K562 (cell line): ENCODE results near the gene CPTP. TPM values are rescaled to one million over a fixed set of nuclear protein-coding genes. Genes with fewer than 3 reads are reported as not detected.

Source experiments
- BCLAF1 ChIP-seq, 2 experiments: fragments of 450-650 bp in 1 of 2; IDR thresholded peaks; 2 replicates each; pipeline ENCODE4 v1.6.1; 2011 to 2017; ENCODE audit warnings: low read depth in 2 of 2, antibody characterized with exemption in 1 of 2, borderline replicate concordance in 1 of 2, low read length in 1 of 2, mild to moderate bottlenecking in 1 of 2, mixed read lengths in 1 of 2; ENCODE audit not compliant: control insufficient read depth in 1 of 2
- CBX2 ChIP-seq: fragments of 200-600 bp; sonication (generic); IDR thresholded peaks from one replicate; pipeline ENCODE4 v1.6.1; 2012; ENCODE audit warnings: mild to moderate bottlenecking, low read length, inconsistent platforms; ENCODE audit not compliant: insufficient read depth, poor library complexity, severe bottlenecking
- CSDE1 ChIP-seq, 2 experiments: fragments of 450-650 bp; IDR thresholded peaks; 2 replicates each; pipeline ENCODE4 v1.6.1; 2016; ENCODE audit warnings: mild to moderate bottlenecking in 1 of 2
- GABPB2 ChIP-seq: fragments of 250-450 bp; sonication (Bioruptor Pico); conservative IDR thresholded peaks from 2 replicates; pipeline ENCODE4 v1.5.1; 2021; ENCODE audit warnings: mild to moderate bottlenecking
- ILK ChIP-seq: fragments of 450-650 bp; IDR thresholded peaks from 2 replicates; pipeline ENCODE4 v1.6.1; 2016; ENCODE audit warnings: missing genetic modification characterization, low read depth, mild to moderate bottlenecking, missing compliant biosample characterization, moderate library complexity, borderline replicate concordance
- JUND ChIP-seq, 2 experiments: IDR thresholded peaks; 2 replicates in 1 of 2; 3 replicates in 1 of 2; pipeline ENCODE4 v1.6.1; 2011; ENCODE audit warnings: borderline replicate concordance in 2 of 2, low read depth in 2 of 2, low read length in 2 of 2, improper control_type of control experiment in 1 of 2, missing biosample characterization in 1 of 2, missing genetic modification characterization in 1 of 2, missing genetic modification reagents in 1 of 2
- LCOR ChIP-seq: sonication (generic); formaldehyde crosslinking; IDR thresholded peaks from 2 replicates; pipeline ENCODE4 v1.8.0; 2022; ENCODE audit warnings: mild to moderate bottlenecking, missing genetic modification reagents
- MECOM ChIP-seq: fragments of 250-450 bp; sonication (Bioruptor Pico); IDR thresholded peaks from 2 replicates; pipeline ENCODE4 v1.8.0; 2022; ENCODE audit warnings: inconsistent platforms
- OTX1 ChIP-seq: fragments of 450-650 bp; formaldehyde crosslinking; IDR thresholded peaks from 2 replicates; pipeline ENCODE4 v1.4.0; 2022; ENCODE audit warnings: mild to moderate bottlenecking
- RBM15 ChIP-seq: fragments of 200-400 bp; formaldehyde crosslinking; IDR thresholded peaks from 2 replicates; pipeline ENCODE4 v1.6.1; 2018; ENCODE audit warnings: mild to moderate bottlenecking, low read length, moderate library complexity; ENCODE audit not compliant: insufficient read depth
- TBL1XR1 ChIP-seq, 2 experiments: IDR thresholded peaks; 2 replicates each; pipeline ENCODE4 v1.6.1; 2012; ENCODE audit warnings: improper control_type of control experiment in 2 of 2, low read length in 2 of 2, mild to moderate bottlenecking in 1 of 2
- TEAD1 ChIP-seq, 2 experiments: fragments of 450-650 bp in 1 of 2; sonication (generic) in 1 of 2; formaldehyde crosslinking; IDR thresholded peaks; 2 replicates each; pipeline versions ENCODE4 v1.4.0 to v1.8.0; 2020 to 2022; ENCODE audit warnings: mild to moderate bottlenecking in 2 of 2, missing genetic modification reagents in 1 of 2
- ZBTB43 ChIP-seq: sonication (generic); formaldehyde crosslinking; IDR thresholded peaks from 2 replicates; pipeline ENCODE4 v1.8.0; 2023; ENCODE audit warnings: mild to moderate bottlenecking, missing genetic modification reagents
- ZNF133 ChIP-seq: fragments of 250-450 bp; sonication (Bioruptor Pico); IDR thresholded peaks from 2 replicates; pipeline ENCODE4 v1.4.0; 2020; ENCODE audit warnings: mild to moderate bottlenecking
- ZNF311 ChIP-seq: fragments of 250-450 bp; sonication (Bioruptor Pico); IDR thresholded peaks from 2 replicates; pipeline ENCODE4 v1.4.0; 2020; ENCODE audit warnings: mild to moderate bottlenecking, moderate library complexity
- ZNF609 ChIP-seq: sonication (generic); formaldehyde crosslinking; IDR thresholded peaks from 2 replicates; pipeline ENCODE4 v1.8.1; 2023; ENCODE audit warnings: missing genetic modification reagents, mild to moderate bottlenecking, borderline replicate concordance
- ZNF717 ChIP-seq: fragments of 250-450 bp; sonication (Bioruptor Pico); IDR thresholded peaks from 2 replicates; pipeline ENCODE4 v1.5.0; 2021
- polyA plus RNA-seq, 8 experiments: library from polyadenylated mRNA; depleted of rRNA in 4 of 8; stranded (reverse) in 5 of 8; unstranded in 3 of 8; fragments of >200 nt; fragmentation: Nextera tagmentation in 2 of 8; fragmentation: Illumina TruSeq in 1 of 8; extraction: Ambion mirVana in 2 of 8; extraction: Trizol in 1 of 8; gene quantifications; 2 replicates each; pipeline versions ENCODE4 v1.2.1 to v1.2.3, GENCODE V29; 2011 to 2014; ENCODE audit warnings: inconsistent platforms in 1 of 8, missing spikeins in 1 of 8
- total RNA-seq, 7 experiments: library from RNA; depleted of rRNA in 6 of 7; stranded (reverse); fragments of >200 nt in 6 of 7; fragmentation: Illumina TruSeq in 2 of 7; extraction: Trizol in 2 of 7; gene quantifications; 2 replicates each; pipeline versions ENCODE4 v1.2.1 to v1.2.3, GENCODE V29; 2011 to 2021; ENCODE audit warnings: low replicate concordance in 1 of 7

The CPTP gene
- total and polyA plus RNA-seq, 9 of the 15 experiments (the other 6 are each of a cell fraction or from before 2014, with no cell fraction given): 0.11 to 25.8 (median 3.5) TPM

- no peak; a peak in 1 of 4 replicates for TF ChIP-seq CSDE1 (IDR thresholded peaks at IDR 0.05)
- TF ChIP-seq ILK (tag): no peak
- peak; percentile 90 for TF ChIP-seq ZNF609
- peak; percentile 1; the same call in 1 of the 2 replicates for TF ChIP-seq GABPB2 (CRISPR knock-in tag)
- TF ChIP-seq OTX1 (CRISPR knock-in tag): peak; percentile 88
- TF ChIP-seq RBM15: no peak
- TF ChIP-seq CBX2: no peak
- TF ChIP-seq LCOR (CRISPR knock-in tag): peak; percentile 95
- TF ChIP-seq TBL1XR1 (IDR thresholded peaks at IDR 0.05; ENCODE audit: low read length in 2 of 2): peak in 1 of 2 experiments; percentile 84; a peak in 2 of 4 replicates
- peak; percentile 84 to 90 for TF ChIP-seq TEAD1 (CRISPR knock-in tag; IDR thresholded peaks at IDR 0.05)
- TF ChIP-seq ZBTB43: peak; percentile 96
- TF ChIP-seq MECOM (CRISPR knock-in tag): no peak
- TF ChIP-seq ZNF311 (CRISPR knock-in tag): peak; percentile 38; the same call in 1 of the 2 replicates
- peak in 1 of 2 experiments; percentile 99; a peak in 2 of 4 replicates for TF ChIP-seq BCLAF1 (IDR thresholded peaks at IDR 0.05; ENCODE audit: borderline replicate concordance in 1 of 2, control insufficient read depth in 1 of 2, low read depth in 2 of 2, low read length in 1 of 2)
- TF ChIP-seq ZNF717 (CRISPR knock-in tag): no peak
- no peak for TF ChIP-seq ZNF133 (CRISPR knock-in tag)
- peak; percentile 69 for TF ChIP-seq JUND (IDR thresholded peaks at IDR 0.05; ENCODE audit: borderline replicate concordance, low read depth, low read length)
- peak; percentile 65; the same call in 1 of the 3 replicates for TF ChIP-seq JUND (tag; IDR thresholded peaks at IDR 0.05; ENCODE audit: borderline replicate concordance, low read depth, low read length)
These were observed 50.5 kb downstream of the CPTP start, which contains the start of gene AURKAIP1 (continued) for GRCh38 chr1:1374929-1375662.
